Jurkat, Clone E6-1 (cell line): ENCODE data around the gene EPHX1. TPM values are rescaled to one million over a fixed set of nuclear protein-coding genes. Genes with fewer than 3 reads are reported as not detected.
"Not testable (repeated sequence)": the region's sequence is repeated elsewhere in the genome, so short reads cannot be mapped to it uniquely, and the experiment has no call there.

Experiments
- DNase-seq: peaks from one replicate; pipeline ENCODE4 v3.0.0-alpha.2; 2011; ENCODE audit warnings: low read depth, low spot score
- H3K4me3 ChIP-seq: 2 replicates; pipeline ENCODE4 v1.5.1; 2011; ENCODE audit warnings: mild to moderate bottlenecking, low read length, control low read depth, moderate library complexity
- polyA plus RNA-seq: library from polyadenylated mRNA; unstranded; fragments of >200 nt; gene quantifications from one replicate; pipeline ENCODE4 v1.2.1, GENCODE V29; 2012; ENCODE audit warnings: missing spikeins; ENCODE audit not compliant: insufficient read length, insufficient read depth

Gene EPHX1
- polyA plus RNA-seq = 15.8 TPM

GRCh38 chr1:225809842-225810578, at the start of gene EPHX1:
Gene EPHX1 (plus strand): TSS chr1:225810124. CDS start chr1:225828730, 18,606 bp downstream.
- peak within 1 kb of the TSS; percentile 54 for H3K4me3 ChIP-seq
- DNase-seq = peak; percentile 45

- no peak overlapping the region for H3K4me3 ChIP-seq
- no peak for DNase-seq
Observed at GRCh38 chr1:225760531-225760930, 49.4 kb upstream of the EPHX1 start.

- H3K4me3 ChIP-seq, DNase-seq: not testable (repeated sequence)
Observed at GRCh38 chr1:225761395-225761794, 48.5 kb upstream of the EPHX1 start.

GRCh38 chr1:225762002-225762441, 47.9 kb upstream of the EPHX1 start:
- no peak overlapping the region for H3K4me3 ChIP-seq
- no peak for DNase-seq

- DNase-seq = no peak
- H3K4me3 ChIP-seq = no peak overlapping the region
Observed at GRCh38 chr1:225762444-225762843, 47.5 kb upstream of the EPHX1 start.

GRCh38 chr1:225763716-225764548, 46.0 kb upstream of the EPHX1 start:
- H3K4me3 ChIP-seq = no peak overlapping the region

GRCh38 chr1:225765982-225766674, 43.8 kb upstream of the EPHX1 start:
- no peak for DNase-seq
- H3K4me3 ChIP-seq = no peak overlapping the region

More at GRCh38 chr1:225763716-225764548, 46.0 kb upstream of the EPHX1 start:
- no peak for DNase-seq

- no peak overlapping the region for H3K4me3 ChIP-seq
- DNase-seq = no peak
Observed at GRCh38 chr1:225766967-225767633, 42.8 kb upstream of the EPHX1 start.

GRCh38 chr1:225767634-225768540, 42.0 kb upstream of the EPHX1 start:
- no peak for DNase-seq
- no peak overlapping the region for H3K4me3 ChIP-seq

GRCh38 chr1:225768662-225769426, 41.1 kb upstream of the EPHX1 start:
- no peak overlapping the region for H3K4me3 ChIP-seq
- no peak for DNase-seq

- no peak overlapping the region for H3K4me3 ChIP-seq
- DNase-seq = no peak
Observed at GRCh38 chr1:225769687-225770086, 40.2 kb upstream of the EPHX1 start.

- DNase-seq = no peak
- H3K4me3 ChIP-seq = no peak overlapping the region
Observed at GRCh38 chr1:225770561-225771248, 39.2 kb upstream of the EPHX1 start.

- no peak for DNase-seq
- no peak overlapping the region for H3K4me3 ChIP-seq
Observed at GRCh38 chr1:225771661-225772322, 38.1 kb upstream of the EPHX1 start.

- no peak for DNase-seq
- no peak overlapping the region for H3K4me3 ChIP-seq
Observed at GRCh38 chr1:225772323-225772768, 37.6 kb upstream of the EPHX1 start.

GRCh38 chr1:225772848-225773247, 37.1 kb upstream of the EPHX1 start:
- no peak overlapping the region for H3K4me3 ChIP-seq
- no peak for DNase-seq
